Astrocyte of the spinal cord (primary cell): ENCODE data around the gene VAV3.

Experiments
- DNase-seq: peaks from one replicate; pipeline ENCODE4 v3.0.0; 2011; ENCODE audit warnings: low read depth, low spot score
- H3K4me3 ChIP-seq: 2 replicates; pipeline ENCODE4 v1.5.1; 2011; ENCODE audit warnings: low read depth, mild to moderate bottlenecking, low read length, moderate library complexity
- CTCF ChIP-seq: IDR thresholded peaks from 2 replicates; pipeline ENCODE4 v1.5.1; 2012; ENCODE audit warnings: low read depth, mild to moderate bottlenecking, low read length, inconsistent platforms
- in situ Hi-C: cut with HindIII; loops from 2 replicates; pipeline ENCODE4 v1.10.0; 2017; ENCODE audit warnings: low sequenced_read_pairs

VAV3 gene

GRCh38 chr1:107963601-107964335, 1.2 kb downstream of the VAV3 start:
- peak; percentile 13 for DNase-seq
- in situ Hi-C loops, result no loop called here
- no peak for TF ChIP-seq CTCF
- H3K4me3 ChIP-seq, result peak overlapping the region; percentile 34

DNA sequence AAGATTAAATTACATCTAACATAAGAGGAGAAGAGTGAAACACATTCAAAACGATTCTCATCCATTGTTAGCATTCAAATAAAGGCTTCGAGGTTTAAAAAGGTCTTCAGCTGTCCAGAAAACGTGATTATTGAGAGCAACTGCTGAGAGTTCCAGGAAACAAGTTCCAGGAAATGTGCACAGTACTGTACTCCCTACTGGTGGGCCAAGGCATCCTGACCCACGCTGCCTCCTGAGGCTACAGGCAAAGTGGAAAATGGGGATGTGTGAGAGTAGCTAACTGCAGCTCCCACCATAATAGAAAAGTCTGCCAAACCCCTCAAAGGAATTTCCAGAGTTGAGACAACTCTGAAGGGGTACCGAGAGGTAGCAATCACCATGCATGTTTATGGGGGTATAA, 2.0 kb downstream of the VAV3 start:
- DNase-seq, result no peak
- no peak overlapping the region for H3K4me3 ChIP-seq

DNA sequence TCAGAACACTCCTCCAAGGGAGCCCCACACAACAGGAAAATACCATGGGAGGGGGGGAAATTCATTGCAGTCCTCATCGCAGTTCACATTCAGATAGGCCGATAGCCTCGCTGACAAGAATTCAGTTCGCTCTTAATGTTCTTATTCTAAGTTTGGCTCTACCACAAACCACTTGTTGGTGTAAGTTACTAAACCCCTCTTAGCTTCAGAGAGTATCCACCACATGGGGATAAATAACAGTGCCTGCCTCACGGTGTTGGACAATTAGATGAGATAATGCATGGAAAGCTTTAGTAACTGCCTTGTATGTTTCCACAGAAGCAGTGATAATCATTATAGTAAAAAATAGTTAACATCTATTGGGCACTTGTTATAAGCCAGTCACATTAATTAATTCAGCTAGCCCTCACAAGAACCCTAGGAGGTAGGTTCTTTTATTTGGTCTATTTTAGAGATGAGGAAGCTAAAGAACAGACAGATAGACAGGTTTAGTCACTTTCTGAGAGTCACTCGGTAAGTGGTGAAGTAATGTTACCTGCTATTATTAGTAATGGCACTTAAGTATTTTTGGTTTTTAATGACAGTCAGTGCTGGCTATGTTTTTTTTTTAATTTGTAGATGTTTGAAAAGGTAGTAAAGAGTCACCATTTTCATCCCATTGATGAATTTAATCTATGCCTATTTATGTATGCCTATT, 10.1 kb downstream of the VAV3 start:
- in situ Hi-C loops, result no loop called here
- H3K4me3 ChIP-seq, result no peak overlapping the region
- DNase-seq, result no peak
- TF ChIP-seq CTCF, result no peak

More for the DNA sequence above, 2.0 kb downstream of the VAV3 start:
- TF ChIP-seq CTCF, result no peak
- in situ Hi-C loops, result no loop called here

DNA sequence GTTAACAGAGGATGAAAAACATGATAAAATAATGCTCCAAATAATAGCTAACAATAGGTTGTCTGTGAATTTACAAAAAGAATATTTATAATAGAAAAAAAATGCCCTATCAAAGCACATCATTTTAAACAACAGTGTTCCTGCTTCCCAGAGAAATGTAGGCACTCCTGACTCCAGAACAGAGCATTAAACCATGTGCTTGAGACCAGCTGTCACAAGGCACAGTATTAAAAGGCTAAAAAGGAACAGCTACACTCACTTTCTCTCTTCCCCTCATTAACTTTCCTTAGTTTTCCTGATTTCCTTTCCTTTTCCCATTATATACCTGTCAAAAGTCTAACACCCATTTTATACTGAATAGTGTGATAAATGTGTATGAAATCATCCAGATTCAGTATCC, 10.9 kb downstream of the VAV3 start:
- in situ Hi-C loops, result no loop called here
- no peak for TF ChIP-seq CTCF
- DNase-seq, result no peak
- no peak overlapping the region for H3K4me3 ChIP-seq

GRCh38 chr1:107953556-107953955, 11.4 kb downstream of the VAV3 start:
- no peak overlapping the region for H3K4me3 ChIP-seq
- in situ Hi-C loops, result no loop called here
- no peak for TF ChIP-seq CTCF
- no peak for DNase-seq

GRCh38 chr1:107952989-107953388, 12.0 kb downstream of the VAV3 start:
- in situ Hi-C loops, result no loop called here
- no peak overlapping the region for H3K4me3 ChIP-seq
- no peak for DNase-seq
- TF ChIP-seq CTCF, result no peak
